H9 (cell line): Measurements from ENCODE around the gene SRC. TPM values are rescaled to one million over a fixed set of nuclear protein-coding genes. Genes with fewer than 3 reads are reported as not detected.

Source experiments
- DNase-seq: peaks from one replicate; pipeline ENCODE4 v3.0.0-alpha.2; 2017
- H2AFZ ChIP-seq: one replicate; pipeline ENCODE4 v1.6.1; 2013; ENCODE audit warnings: mild to moderate bottlenecking, low read length, control low read depth, moderate library complexity
- H2AK5ac ChIP-seq: 2 replicates; pipeline ENCODE4 v1.6.1; 2013; ENCODE audit warnings: low read length, control low read depth, mixed read lengths; ENCODE audit not compliant: insufficient read length
- H2BK120ac ChIP-seq: one replicate; pipeline ENCODE4 v1.6.1; 2013; ENCODE audit warnings: low read depth, mild to moderate bottlenecking, low read length, control low read depth, inconsistent platforms; ENCODE audit not compliant: poor library complexity, severe bottlenecking
- H2BK12ac ChIP-seq: 2 replicates; pipeline ENCODE4 v1.6.1; 2013; ENCODE audit warnings: low read length, control low read depth, mixed read lengths, low read depth; ENCODE audit not compliant: insufficient read length
- H2BK15ac ChIP-seq: 2 replicates; pipeline ENCODE4 v1.6.1; 2013; ENCODE audit warnings: low read depth, low read length, control low read depth
- H2BK20ac ChIP-seq: one replicate; pipeline ENCODE4 v1.6.1; 2013; ENCODE audit warnings: low read depth, mild to moderate bottlenecking, low read length, control low read depth, inconsistent platforms; ENCODE audit not compliant: poor library complexity, severe bottlenecking
- H2BK5ac ChIP-seq: 2 replicates; pipeline ENCODE4 v1.6.1; 2013; ENCODE audit warnings: low read length, control low read depth, mixed read lengths; ENCODE audit not compliant: insufficient read length
- H3K14ac ChIP-seq: 2 replicates; pipeline ENCODE4 v1.6.1; 2013; ENCODE audit warnings: low read length, control low read depth; ENCODE audit not compliant: insufficient read depth
- H3K18ac ChIP-seq: 2 replicates; pipeline ENCODE4 v1.6.1; 2013; ENCODE audit warnings: low read depth, mild to moderate bottlenecking, mixed read lengths, low read length, control low read depth; ENCODE audit not compliant: insufficient read length
- H3K23ac ChIP-seq: 2 replicates; pipeline ENCODE4 v1.6.1; 2013; ENCODE audit warnings: low read length, control low read depth, mixed read lengths, low read depth; ENCODE audit not compliant: insufficient read length
- H3K23me2 ChIP-seq: 2 replicates; pipeline ENCODE4 v1.6.1; 2013; ENCODE audit warnings: low read depth, mild to moderate bottlenecking, mixed read lengths, low read length, control low read depth; ENCODE audit not compliant: insufficient read length, poor library complexity, severe bottlenecking
- H3K27ac ChIP-seq: 2 replicates; pipeline ENCODE4 v1.5.1; 2013; ENCODE audit warnings: low read length, control low read depth, mixed read lengths, low read depth; ENCODE audit not compliant: insufficient read length
- H3K27me3 ChIP-seq: 2 replicates; pipeline ENCODE4 v1.6.1; 2013; ENCODE audit warnings: low read length, control low read depth, inconsistent platforms; ENCODE audit not compliant: insufficient read depth
- H3K4ac ChIP-seq: 2 replicates; pipeline ENCODE4 v1.6.1; 2013; ENCODE audit warnings: low read depth, mild to moderate bottlenecking, control low read depth, inconsistent platforms, low read length, moderate library complexity
- H3K4me1 ChIP-seq: 2 replicates; pipeline ENCODE4 v1.6.1; 2013; ENCODE audit warnings: low read length, control low read depth, inconsistent platforms; ENCODE audit not compliant: insufficient read depth
- H3K4me2 ChIP-seq: 2 replicates; pipeline ENCODE4 v1.6.1; 2013; ENCODE audit warnings: low read length, control low read depth, mixed read lengths; ENCODE audit not compliant: insufficient read length, insufficient read depth
- H3K56ac ChIP-seq: 2 replicates; pipeline ENCODE4 v1.6.1; 2013; ENCODE audit warnings: low read depth, mild to moderate bottlenecking, mixed read lengths, low read length, control low read depth; ENCODE audit not compliant: insufficient read length
- H3K79me1 ChIP-seq: 2 replicates; pipeline ENCODE4 v1.6.1; 2013; ENCODE audit warnings: low read depth, mild to moderate bottlenecking, moderate library complexity, low read length, control low read depth, inconsistent platforms; ENCODE audit not compliant: insufficient read depth, poor library complexity, severe bottlenecking
- H3K79me2 ChIP-seq: 2 replicates; pipeline ENCODE4 v1.6.1; 2013; ENCODE audit warnings: low read length, control low read depth, inconsistent platforms; ENCODE audit not compliant: insufficient read depth
- H3K9ac ChIP-seq: 2 replicates; pipeline ENCODE4 v1.6.1; 2013; ENCODE audit warnings: low read length, control low read depth, mixed read lengths; ENCODE audit not compliant: insufficient read length; ENCODE audit errors: extremely low read depth
- H3K9me3 ChIP-seq: one replicate; pipeline ENCODE4 v1.6.1; 2013; ENCODE audit warnings: low read depth, low read length, inconsistent platforms; ENCODE audit not compliant: control insufficient read depth
- H3T11ph ChIP-seq: one replicate; pipeline ENCODE4 v1.6.1; 2013; ENCODE audit warnings: mild to moderate bottlenecking, low read length, control low read depth, inconsistent platforms
- H4K20me1 ChIP-seq: one replicate; pipeline ENCODE4 v1.6.1; 2013; ENCODE audit not compliant: control insufficient read depth, insufficient read length, insufficient read depth
- H4K5ac ChIP-seq: 2 replicates; pipeline ENCODE4 v1.6.1; 2013; ENCODE audit warnings: low read depth, mild to moderate bottlenecking, mixed read lengths, low read length, control low read depth; ENCODE audit not compliant: insufficient read length
- H4K8ac ChIP-seq: replicated peaks from 2 replicates; pipeline ENCODE4 v1.6.1; 2013; ENCODE audit warnings: low read length, control low read depth, mixed read lengths, low read depth; ENCODE audit not compliant: insufficient read length
- H4K91ac ChIP-seq: 2 replicates; pipeline ENCODE4 v1.6.1; 2013; ENCODE audit warnings: low read depth, mild to moderate bottlenecking, moderate library complexity, mixed read lengths, low read length, control low read depth; ENCODE audit not compliant: insufficient read length
- H3K27ac Mint-ChIP-seq, 3 experiments: 2 replicates in 2 of 3; 3 replicates in 1 of 3; pipeline ENCODE4 v1.8.0; 2020 to 2021; ENCODE audit warnings: mixed read lengths in 3 of 3, mild to moderate bottlenecking in 1 of 3, moderate library complexity in 1 of 3
- H3K27me3 Mint-ChIP-seq: 2 replicates; pipeline ENCODE4 v1.8.0; 2021; ENCODE audit warnings: low read depth, mild to moderate bottlenecking, moderate library complexity, mixed read lengths
- H3K36me3 Mint-ChIP-seq, 3 experiments: 2 replicates in 2 of 3; 3 replicates in 1 of 3; pipeline ENCODE4 v1.8.0; 2020 to 2021; ENCODE audit warnings: low read depth in 3 of 3, mixed read lengths in 3 of 3; ENCODE audit not compliant: insufficient read depth in 1 of 3
- H3K4me1 Mint-ChIP-seq, 2 experiments: 2 replicates each; pipeline ENCODE4 v1.8.0; 2020; ENCODE audit warnings: mixed read lengths in 2 of 2
- H3K4me3 Mint-ChIP-seq, 2 experiments: 2 replicates in 1 of 2; 3 replicates in 1 of 2; pipeline ENCODE4 v1.8.0; 2020 to 2021; ENCODE audit warnings: mild to moderate bottlenecking in 2 of 2, mixed read lengths in 2 of 2, moderate library complexity in 1 of 2
- H3K9me3 Mint-ChIP-seq, 2 experiments: 2 replicates in 1 of 2; 3 replicates in 1 of 2; pipeline ENCODE4 v1.8.0; 2020; ENCODE audit warnings: mild to moderate bottlenecking in 2 of 2, mixed read lengths in 2 of 2, moderate library complexity in 1 of 2
- CTCF ChIP-seq: fragments of 200-600 bp; sonication (generic); conservative IDR thresholded peaks from 3 replicates; pipeline ENCODE4 v1.8.0; 2021; ENCODE audit warnings: antibody characterized with exemption, mild to moderate bottlenecking
- WGBS: extraction: QIAGEN DNeasy Blood & Tissue Kit; methylation state at CpG from one replicate; pipeline ENCODE4 v1.1.7; 2013; ENCODE audit warnings: missing lambda C conversion rate, low lambda C conversion rate, mixed read lengths; ENCODE audit not compliant: insufficient read length; ENCODE audit errors: extremely low coverage; 5-methylcytosine and 5-hydroxymethylcytosine counted together
- total RNA-seq: library from RNA; stranded (reverse); gene quantifications from 2 replicates; pipeline ENCODE4 v1.2.1, GENCODE V29; 2021

The SRC gene
- total RNA-seq, 1 experiment from 2014 or later, result 44.5 TPM

GRCh38 chr20:37397076-37397953 is 51.4 kb downstream of the SRC start:
- H2BK15ac ChIP-seq, result no peak overlapping the region
- no peaks in the 10 kb centered on the region for H3K79me1 ChIP-seq
- H3K9ac ChIP-seq, result no peak overlapping the region
- no peak overlapping the region for H2BK12ac ChIP-seq
- no peak for DNase-seq
- H2AFZ ChIP-seq, result no peak overlapping the region
- H3K4me1 Mint-ChIP-seq, result peaks cover 20 to 33% of the 10 kb centered on the region in 2 experiments
- no peak overlapping the region for H2BK20ac ChIP-seq
- H3K9me3 Mint-ChIP-seq, result no peaks in the 10 kb centered on the region
- H3K79me2 ChIP-seq, result no peaks in the 10 kb centered on the region
- peak overlapping the region; percentile 5 for H3K4me2 ChIP-seq
- no CpG with 5 or more reads among the region's 24 CpGs for WGBS
- no peaks in the 10 kb centered on the region; the same call in 1 of the 2 replicates for H3K27me3 Mint-ChIP-seq
- TF ChIP-seq CTCF, result no peak
- no peaks in the 10 kb centered on the region for H3K9me3 ChIP-seq
- H3K27ac Mint-ChIP-seq, result peak overlapping the region; percentile 97 to 99 (median 98)
- no peaks in the 10 kb centered on the region for H4K20me1 ChIP-seq
- H3K14ac ChIP-seq, result peak overlapping the region; percentile 41
- H4K91ac ChIP-seq, result no peak overlapping the region
- no peaks in the 10 kb centered on the region; the same call in 1 of the 2 replicates for H3K4me1 ChIP-seq
- no peak overlapping the region for H2BK120ac ChIP-seq
- H3K18ac ChIP-seq, result peak overlapping the region; percentile 55
- peak overlapping the region; percentile 49 to 71 for H3K4me3 Mint-ChIP-seq
- no peak overlapping the region for H3K4ac ChIP-seq
- H3K56ac ChIP-seq, result no peak overlapping the region
- H4K5ac ChIP-seq, result no peak overlapping the region
- no peak overlapping the region for H3K23ac ChIP-seq
- no peak overlapping the region for H3T11ph ChIP-seq
- no peak overlapping the region for H2BK5ac ChIP-seq
- H3K23me2 ChIP-seq, result no peaks in the 10 kb centered on the region
- no peak overlapping the region for H4K8ac ChIP-seq
- H3K36me3 Mint-ChIP-seq, result peaks cover 0 to 41% (median 37%) of the 10 kb centered on the region in 3 experiments; a peak in 6 of 7 replicates
- H3K27me3 ChIP-seq, result no peaks in the 10 kb centered on the region
- no peak overlapping the region for H2AK5ac ChIP-seq
- no peak overlapping the region for H3K27ac ChIP-seq
